Measurements from ENCODE around the gene LPO.

DNA sequence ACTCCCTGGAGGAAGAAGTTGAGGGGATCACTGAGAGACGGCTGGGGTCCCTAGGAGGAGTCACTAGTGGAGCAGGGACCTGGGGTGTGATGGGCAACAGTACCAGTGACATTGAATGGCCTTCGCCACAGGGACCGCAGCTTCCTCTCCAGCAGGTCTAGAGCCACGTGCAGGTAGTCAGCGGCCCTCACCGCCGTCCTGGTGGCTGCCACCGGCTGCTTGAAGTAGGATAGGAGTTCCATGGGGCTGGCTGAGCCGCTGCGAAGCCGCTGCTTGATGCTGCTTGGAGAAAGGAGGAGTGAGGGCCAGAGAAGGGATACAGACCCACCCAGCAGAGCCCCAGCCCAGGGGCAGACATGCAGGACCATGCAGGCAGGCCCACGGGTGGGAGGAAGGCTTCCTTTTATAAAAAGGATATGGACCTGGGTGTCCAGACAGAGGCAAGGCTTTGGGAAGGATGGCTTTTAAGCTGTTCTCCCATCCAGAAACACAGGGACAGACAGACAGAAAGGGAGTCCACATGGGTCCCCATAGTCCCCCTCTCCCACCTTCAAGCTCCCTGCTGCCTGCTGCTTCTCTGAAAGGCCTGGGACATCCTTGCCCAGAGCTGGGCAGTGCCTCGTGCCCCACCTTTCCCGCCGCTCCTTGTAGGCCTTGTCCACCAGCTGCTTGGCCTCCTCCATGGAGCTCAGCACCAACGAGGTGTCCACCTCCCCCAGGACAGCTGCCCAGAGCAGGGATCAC, 41.5 kb downstream of the LPO start:
- TF ChIP-seq, protein P1, sequence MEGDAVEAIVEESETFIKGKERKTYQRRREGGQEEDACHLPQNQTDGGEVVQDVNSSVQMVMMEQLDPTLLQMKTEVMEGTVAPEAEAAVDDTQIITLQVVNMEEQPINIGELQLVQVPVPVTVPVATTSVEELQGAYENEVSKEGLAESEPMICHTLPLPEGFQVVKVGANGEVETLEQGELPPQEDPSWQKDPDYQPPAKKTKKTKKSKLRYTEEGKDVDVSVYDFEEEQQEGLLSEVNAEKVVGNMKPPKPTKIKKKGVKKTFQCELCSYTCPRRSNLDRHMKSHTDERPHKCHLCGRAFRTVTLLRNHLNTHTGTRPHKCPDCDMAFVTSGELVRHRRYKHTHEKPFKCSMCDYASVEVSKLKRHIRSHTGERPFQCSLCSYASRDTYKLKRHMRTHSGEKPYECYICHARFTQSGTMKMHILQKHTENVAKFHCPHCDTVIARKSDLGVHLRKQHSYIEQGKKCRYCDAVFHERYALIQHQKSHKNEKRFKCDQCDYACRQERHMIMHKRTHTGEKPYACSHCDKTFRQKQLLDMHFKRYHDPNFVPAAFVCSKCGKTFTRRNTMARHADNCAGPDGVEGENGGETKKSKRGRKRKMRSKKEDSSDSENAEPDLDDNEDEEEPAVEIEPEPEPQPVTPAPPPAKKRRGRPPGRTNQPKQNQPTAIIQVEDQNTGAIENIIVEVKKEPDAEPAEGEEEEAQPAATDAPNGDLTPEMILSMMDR (IDR thresholded peaks at IDR 0.05; ENCODE audit: borderline replicate concordance, extremely low read depth, low read length, poor library complexity, severe bottlenecking), result no peak
- TF ChIP-seq EZH2 (IDR thresholded peaks at IDR 0.05; ENCODE audit: borderline replicate concordance, low read depth, low read length, severe bottlenecking), result no peak
